Right atrium auricular region (tissue), 2 donors: ENCODE measurements around the gene EPHA5. TPM values are rescaled to one million over a fixed set of nuclear protein-coding genes. Genes with fewer than 3 reads are reported as not detected.

Experiments used
- DNase-seq: peaks from one replicate; pipeline ENCODE4 v3.0.0-alpha.2; 2019; ENCODE audit warnings: low spot score
- H3K27ac ChIP-seq, 2 donors: fragments of 200-600 bp; sonication (generic); 1 replicate in 1 of 2; 2 replicates in 1 of 2; pipeline ENCODE4 v1.5.1; 2016 to 2019
- H3K27me3 ChIP-seq, 2 donors: fragments of 200-600 bp; sonication (generic); one replicate each; pipeline versions ENCODE4 v1.5.1 to v1.6.0; 2017 to 2019
- H3K36me3 ChIP-seq: fragments of 200-600 bp; sonication (generic); one replicate; pipeline ENCODE4 v1.5.1; 2016
- H3K4me1 ChIP-seq, 2 donors: fragments of 200-600 bp; sonication (generic); one replicate each; pipeline versions ENCODE4 v1.5.1 to v1.6.0; 2017 to 2019
- H3K4me3 ChIP-seq, 2 donors: fragments of 200-600 bp; sonication (generic); 1 replicate in 1 of 2; 2 replicates in 1 of 2; pipeline ENCODE4 v1.5.1; 2017 to 2019; ENCODE audit warnings: mild to moderate bottlenecking in 1 of 2, moderate library complexity in 1 of 2
- H3K9me3 ChIP-seq, 2 donors: fragments of 200-600 bp; sonication (generic); one replicate each; pipeline ENCODE4 v1.5.1; 2019
- CTCF ChIP-seq, 2 donors: fragments of 200-600 bp; sonication (generic); IDR thresholded peaks; one replicate each; pipeline ENCODE4 v1.5.1; 2019; ENCODE audit warnings: antibody characterized with exemption in 2 of 2
- total RNA-seq, 2 donors: library from RNA; depleted of rRNA; stranded (reverse); fragments of >200 nt; gene quantifications; one replicate each; pipeline ENCODE4 v1.1.0, GENCODE V29; 2016

Gene EPHA5
- total RNA-seq, 2 donors from 2014 or later = 0.24 to 9.8 TPM

- no peak for DNase-seq
- no peaks in the 10 kb centered on the region for H3K9me3 ChIP-seq
- H3K36me3 ChIP-seq = no peaks in the 10 kb centered on the region
- no peak overlapping the region for H3K27ac ChIP-seq
- H3K27me3 ChIP-seq = no peaks in the 10 kb centered on the region
- H3K4me3 ChIP-seq = no peak overlapping the region
- TF ChIP-seq CTCF (IDR thresholded peaks at IDR 0.05) = no peak
- no peaks in the 10 kb centered on the region for H3K4me1 ChIP-seq
Measured at GRCh38 chr4:65450899-65451298, 219.4 kb downstream of the EPHA5 start.

GRCh38 chr4:65437102-65437501, 233.2 kb downstream of the EPHA5 start:
- H3K9me3 ChIP-seq = no peaks in the 10 kb centered on the region

GRCh38 chr4:65422109-65422508, 248.2 kb downstream of the EPHA5 start:
- H3K27me3 ChIP-seq = no peaks in the 10 kb centered on the region
- no peaks in the 10 kb centered on the region for H3K4me1 ChIP-seq
- H3K36me3 ChIP-seq = no peaks in the 10 kb centered on the region
- TF ChIP-seq CTCF (IDR thresholded peaks at IDR 0.05) = no peak
- no peaks in the 10 kb centered on the region for H3K9me3 ChIP-seq
- DNase-seq = no peak
- no peak overlapping the region for H3K4me3 ChIP-seq
- H3K27ac ChIP-seq = no peak overlapping the region

More at GRCh38 chr4:65437102-65437501, 233.2 kb downstream of the EPHA5 start:
- Histone ChIP-seq H3K36me3 (no peaks in the 10 kb centered on the region), H3K4me3 (no peak overlapping the region), H3K27me3 (no peaks in the 10 kb centered on the region), H3K4me1 (no peaks in the 10 kb centered on the region), H3K27ac (no peak overlapping the region)
- TF ChIP-seq CTCF (IDR thresholded peaks at IDR 0.05) = no peak
- DNase-seq = no peak

- Histone ChIP-seq H3K36me3 (no peaks in the 10 kb centered on the region), H3K9me3 (no peaks in the 10 kb centered on the region), H3K27me3 (no peaks in the 10 kb centered on the region), H3K27ac (no peak overlapping the region), H3K4me3 (no peak overlapping the region), H3K4me1 (peaks cover 0 to 4% of the 10 kb centered on the region in 2 donors)
- DNase-seq = no peak
- no peak for TF ChIP-seq CTCF (IDR thresholded peaks at IDR 0.05)
Measured at GRCh38 chr4:65420036-65420435, 250.3 kb downstream of the EPHA5 start.

GRCh38 chr4:65416891-65417290, 253.4 kb downstream of the EPHA5 start:
- no peaks in the 10 kb centered on the region for H3K9me3 ChIP-seq
- H3K36me3 ChIP-seq = no peaks in the 10 kb centered on the region
- no peak overlapping the region for H3K27ac ChIP-seq
- DNase-seq = no peak
- no peak for TF ChIP-seq CTCF (IDR thresholded peaks at IDR 0.05)
- peaks cover 0 to 4% of the 10 kb centered on the region in 2 donors for H3K4me1 ChIP-seq
- H3K27me3 ChIP-seq = no peaks in the 10 kb centered on the region
- H3K4me3 ChIP-seq = no peak overlapping the region

GRCh38 chr4:65407483-65407882, 262.8 kb downstream of the EPHA5 start:
- Histone ChIP-seq H3K36me3 (no peaks in the 10 kb centered on the region), H3K4me3 (no peak overlapping the region), H3K9me3 (no peaks in the 10 kb centered on the region), H3K27me3 (no peaks in the 10 kb centered on the region), H3K27ac (no peak overlapping the region), H3K4me1 (no peaks in the 10 kb centered on the region)
- DNase-seq = no peak
- no peak for TF ChIP-seq CTCF (IDR thresholded peaks at IDR 0.05)
